Erythroblast (primary cell): Measurements from ENCODE around the gene PITPNM2.

ENCODE experiments used
- GATA1 ChIP-seq: IDR thresholded peaks from 2 replicates; pipeline ENCODE4 v1.6.1; 2011; ENCODE audit warnings: low read depth, mild to moderate bottlenecking, control low read depth, low read length, moderate library complexity
- POLR2A ChIP-seq: IDR thresholded peaks from 2 replicates; pipeline ENCODE4 v1.6.1; 2011; ENCODE audit warnings: mild to moderate bottlenecking, low read length

DNA sequence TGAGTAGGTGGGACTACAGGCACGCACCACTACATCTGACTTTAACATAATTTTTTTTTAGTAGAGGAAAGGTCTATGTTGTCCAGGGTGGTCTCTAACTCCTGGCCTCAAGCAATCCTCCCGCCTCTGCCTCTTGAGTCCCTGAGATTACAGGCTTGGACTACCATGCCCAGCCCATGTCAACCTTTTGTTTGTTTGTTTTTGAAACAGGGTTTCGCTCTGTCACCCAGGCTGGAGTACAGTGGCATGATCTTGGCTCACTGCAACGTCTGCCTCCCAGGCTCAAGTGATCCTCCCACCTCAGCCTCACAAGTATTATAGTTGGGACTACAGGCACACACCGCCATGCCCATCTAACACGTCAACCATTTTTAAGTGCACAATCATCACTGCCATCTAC is 29.2 kb downstream of the PITPNM2 start:
- TF ChIP-seq POLR2A = no peak
- TF ChIP-seq GATA1 = no peak
